Measurements from ENCODE around the gene FSIP1.

The FSIP1 gene

GRCh38 chr15:39641191-39641889 lies 141.3 kb downstream of the FSIP1 start:
- no peak for DNase-seq

GRCh38 chr15:39640665-39641064 lies 142.0 kb downstream of the FSIP1 start:
- DNase-seq: no peak

GRCh38 chr15:39639037-39639436 lies 143.6 kb downstream of the FSIP1 start:
- DNase-seq: no peak

GRCh38 chr15:39638041-39638440 lies 144.6 kb downstream of the FSIP1 start:
- DNase-seq: no peak

DNA sequence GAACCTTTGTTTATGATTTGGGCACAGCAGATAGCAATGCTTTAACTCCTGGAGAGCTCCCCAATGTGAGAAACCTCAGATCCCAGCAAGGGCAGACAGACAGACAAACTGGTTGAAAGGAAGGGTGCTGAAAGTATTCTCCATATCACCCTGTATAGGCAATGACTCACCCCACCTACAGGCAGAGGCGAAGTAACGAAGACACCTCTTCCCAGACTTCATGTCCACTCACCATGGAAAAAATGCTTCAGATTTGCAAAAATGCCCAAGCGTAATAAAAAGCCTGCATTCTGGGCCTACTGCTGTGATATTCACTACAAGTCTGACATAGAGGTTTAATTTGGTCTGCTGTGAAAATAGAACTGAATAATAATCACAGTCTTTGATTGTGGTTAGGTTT lies 151.3 kb downstream of the FSIP1 start:
- no peak for DNase-seq

DNA sequence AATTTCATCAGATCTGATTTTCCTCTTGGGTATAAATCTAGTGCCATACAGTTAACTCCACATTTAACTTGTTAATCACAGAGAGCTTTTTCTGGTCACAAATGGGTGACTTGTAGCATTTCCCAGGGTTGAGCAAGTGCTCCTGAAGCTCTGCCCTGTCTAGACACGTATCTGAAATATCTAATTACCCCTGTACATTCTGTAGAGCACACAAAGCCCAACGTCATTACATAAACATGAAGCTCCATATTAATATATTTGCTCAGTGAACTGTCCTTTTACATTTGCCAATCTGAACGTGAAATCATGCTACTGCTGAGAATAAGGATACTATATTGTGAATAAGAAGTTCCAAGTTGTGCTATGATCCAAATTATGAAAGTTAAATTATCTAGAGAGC lies 152.7 kb downstream of the FSIP1 start:
- DNase-seq: no peak

GRCh38 chr15:39629371-39629770 lies 153.3 kb downstream of the FSIP1 start:
- DNase-seq: no peak

GRCh38 chr15:39628546-39629257 lies 153.9 kb downstream of the FSIP1 start:
- no peak for DNase-seq

DNA sequence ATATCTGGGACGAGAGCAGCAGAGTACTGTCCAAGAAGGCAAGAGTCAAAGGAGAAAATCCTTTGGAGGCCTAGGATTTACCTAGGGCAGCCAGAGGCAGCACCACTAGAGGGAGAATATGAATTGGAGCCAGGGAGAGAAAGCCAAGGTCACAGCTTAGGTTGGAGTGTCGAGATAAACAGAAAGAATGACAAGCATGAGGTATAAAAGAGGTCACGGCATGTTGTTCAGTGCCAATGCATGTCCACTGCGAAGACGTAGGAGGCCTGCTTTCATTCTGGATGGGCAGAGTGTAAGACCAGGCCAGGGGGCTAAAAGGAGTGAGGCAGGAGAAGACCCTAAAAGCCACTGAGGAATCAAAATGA lies 154.5 kb downstream of the FSIP1 start:
- DNase-seq: no peak

DNA sequence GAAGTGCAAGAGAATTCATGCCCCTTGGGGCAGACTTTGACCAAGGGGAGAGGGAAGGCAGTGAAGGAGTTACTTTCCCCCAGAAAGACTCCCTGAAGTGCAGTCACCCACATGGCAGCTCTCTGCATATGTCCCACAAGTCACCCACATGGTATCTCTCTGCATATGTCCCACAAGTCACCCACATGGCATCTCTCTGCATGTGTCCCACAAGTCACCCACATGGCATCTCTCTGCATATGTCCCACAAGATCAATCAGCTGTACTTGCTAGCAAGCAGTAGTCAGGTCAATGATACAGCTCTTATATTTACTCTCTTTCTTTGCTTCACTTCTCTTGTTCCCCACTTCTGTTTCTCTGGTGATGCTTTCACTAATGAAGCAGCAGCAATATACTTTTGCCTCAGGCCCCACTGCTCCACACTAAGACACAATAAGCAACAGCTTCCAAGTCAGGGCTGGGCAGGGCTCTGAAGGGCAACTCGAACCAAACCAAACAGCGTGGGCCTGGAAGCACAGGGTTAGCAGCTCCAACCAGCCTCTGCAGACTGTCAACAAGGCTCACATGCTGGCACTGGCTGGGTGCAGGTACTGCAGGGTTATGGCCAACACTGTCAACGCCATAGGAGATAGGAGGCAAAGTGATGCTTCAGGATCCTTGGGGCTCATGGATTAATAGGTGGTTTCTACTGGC lies 155.0 kb downstream of the FSIP1 start:
- no peak for DNase-seq

DNA sequence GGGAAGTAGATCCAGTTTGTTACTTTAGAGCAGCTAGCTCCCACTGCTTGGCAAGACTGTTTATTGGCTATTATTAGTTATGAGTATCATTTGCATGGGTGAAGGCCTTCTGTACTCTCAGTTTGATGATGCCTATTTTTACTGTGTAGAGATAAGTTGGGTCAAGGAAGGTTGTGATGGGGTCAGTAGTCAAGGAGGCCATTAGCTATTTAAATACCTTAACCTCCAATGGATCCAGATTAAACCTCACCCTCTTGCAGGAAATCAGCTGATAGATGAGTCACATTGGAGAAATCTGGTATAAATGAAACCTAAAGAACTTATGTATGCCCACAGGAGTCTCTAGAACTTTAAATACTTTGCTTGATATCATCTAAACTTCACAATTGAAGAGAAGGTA lies 156.8 kb downstream of the FSIP1 start:
- DNase-seq: no peak

GRCh38 chr15:39625451-39625850 lies 157.2 kb downstream of the FSIP1 start:
- no peak for DNase-seq

- no peak for DNase-seq
Observed at GRCh38 chr15:39624806-39625205, 157.8 kb downstream of the FSIP1 start.

GRCh38 chr15:39623529-39623931 lies 159.1 kb downstream of the FSIP1 start:
- DNase-seq: no peak

DNA sequence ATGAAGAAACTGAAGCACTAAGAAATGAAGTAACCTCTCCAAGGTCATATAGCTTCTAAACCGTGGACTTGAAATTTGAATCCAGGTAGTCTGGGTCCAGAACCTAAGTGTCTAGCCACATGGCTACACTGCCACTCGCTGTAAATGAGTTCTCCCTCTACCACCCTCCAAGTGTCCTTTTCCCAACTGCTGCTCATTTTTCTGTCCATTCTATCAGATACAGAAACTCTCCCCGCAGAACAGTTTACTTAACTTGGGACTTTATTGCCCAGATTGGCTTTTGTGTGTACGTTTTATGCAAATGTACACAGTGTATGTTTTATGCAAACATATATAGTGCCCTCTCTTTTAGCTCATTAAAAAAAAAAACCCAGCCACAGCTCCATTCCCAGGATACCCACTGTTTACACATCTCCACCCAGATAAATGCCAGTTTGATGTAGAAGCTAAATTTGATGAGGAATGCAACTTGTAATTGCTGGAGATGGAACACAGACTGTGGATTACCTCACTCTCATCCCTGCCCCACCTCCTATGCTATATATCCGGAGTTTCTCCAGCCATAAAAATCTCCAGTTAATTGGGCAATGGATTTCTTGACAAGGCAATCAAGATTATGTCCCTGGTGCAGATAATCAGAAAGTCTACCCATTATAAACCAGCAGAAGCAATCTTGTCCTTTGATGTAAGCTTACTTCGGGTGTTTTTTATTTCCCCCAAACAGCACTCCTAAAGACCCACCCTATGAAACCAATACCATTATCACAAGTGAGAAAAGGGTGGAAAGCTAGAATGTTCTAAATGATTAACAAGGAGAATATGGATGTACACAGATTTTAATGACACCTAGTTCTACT lies 159.8 kb downstream of the FSIP1 start:
- DNase-seq: no peak

DNA sequence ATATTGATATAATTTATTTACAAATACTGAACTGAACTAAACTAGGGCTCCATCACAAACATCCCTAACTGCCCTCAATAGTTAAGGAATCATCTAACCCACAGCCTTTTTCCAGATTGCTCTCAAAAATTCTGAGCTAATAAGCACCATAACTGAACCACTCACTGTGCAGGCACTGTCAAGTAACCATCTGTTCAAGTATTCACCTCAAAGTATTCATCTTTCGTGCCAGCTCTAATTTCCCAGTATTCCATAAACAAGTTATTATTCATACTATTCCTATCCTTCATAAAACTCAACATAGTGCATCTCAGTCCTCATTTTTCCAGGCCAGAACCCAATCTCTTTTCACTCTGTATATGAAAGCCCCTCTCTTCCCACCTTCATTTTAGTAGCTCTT lies 160.7 kb downstream of the FSIP1 start:
- no peak for DNase-seq

DNA sequence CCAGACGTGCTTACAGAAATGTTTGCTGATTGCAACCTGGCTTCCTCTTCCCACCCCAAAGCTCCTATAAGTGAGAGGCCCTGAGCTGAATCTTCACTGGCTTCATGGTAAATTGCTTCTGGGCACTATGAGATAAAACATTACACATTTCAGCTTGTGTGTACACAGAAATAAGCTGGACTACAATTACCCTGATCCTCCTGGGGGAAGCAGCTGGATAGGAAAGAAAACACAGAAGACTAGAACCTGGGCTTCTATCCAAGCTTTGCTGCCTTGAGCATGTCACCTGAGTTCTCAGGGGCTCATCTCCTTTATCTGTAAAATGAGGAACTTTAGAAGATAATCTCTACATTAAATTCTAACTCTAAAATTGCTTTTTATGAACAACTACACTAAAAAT lies 161.4 kb downstream of the FSIP1 start:
- no peak for DNase-seq

DNA sequence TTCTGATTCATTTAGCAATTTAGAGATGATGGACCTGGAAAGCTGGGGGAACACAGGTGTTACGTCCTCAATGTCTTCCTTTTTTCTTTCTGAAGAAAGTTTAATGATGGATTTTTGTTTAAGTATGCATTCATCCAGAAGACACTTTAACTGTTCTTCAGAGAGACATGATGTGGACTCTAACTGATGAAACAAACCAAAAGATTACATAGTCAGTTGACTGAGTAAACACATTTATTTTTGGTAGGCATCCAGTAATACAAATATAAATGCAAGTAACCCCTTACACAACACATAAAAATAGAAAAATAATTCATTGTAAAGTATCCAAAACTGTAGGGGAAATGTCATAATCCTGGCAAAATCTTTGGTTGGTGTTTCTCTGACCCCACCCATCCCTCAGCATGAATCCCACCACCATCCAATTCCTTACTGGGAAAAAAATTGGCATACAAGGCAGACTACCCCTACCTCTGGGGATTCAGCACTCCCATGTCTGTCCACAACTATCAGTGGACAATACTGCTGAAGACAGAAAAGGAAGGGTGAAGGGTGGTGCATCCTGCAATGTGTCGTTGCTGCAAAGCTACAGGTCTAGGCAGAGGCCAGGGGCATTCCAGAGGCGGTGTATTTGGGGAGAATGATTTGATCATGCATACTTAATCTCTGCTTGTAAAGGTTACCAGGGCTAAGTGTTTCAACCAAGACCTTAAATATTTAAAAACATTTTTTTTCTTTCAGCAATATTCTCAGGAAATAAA lies 164.4 kb downstream of the FSIP1 start:
- no peak for DNase-seq

GRCh38 chr15:39616731-39617455 lies 165.7 kb downstream of the FSIP1 start:
- no peak for DNase-seq

DNA sequence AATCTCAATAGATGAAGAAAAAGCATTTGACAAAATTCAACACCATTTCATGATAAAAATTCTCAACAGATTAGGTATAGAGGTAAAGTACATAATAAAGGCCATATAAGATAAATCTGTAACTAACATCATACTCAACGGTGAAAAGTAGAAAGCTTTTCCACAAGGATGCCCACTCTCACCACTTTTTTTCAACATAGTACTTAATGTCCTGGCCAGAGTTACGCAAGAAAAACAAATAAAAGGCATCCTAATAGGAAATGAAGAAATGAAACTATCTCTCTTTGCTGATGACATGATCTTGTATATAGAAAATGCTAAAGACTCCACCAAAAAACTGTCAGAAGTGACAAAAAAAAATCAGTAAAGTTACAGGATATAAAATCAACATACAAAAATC lies 168.8 kb downstream of the FSIP1 start:
- no peak for DNase-seq

DNA sequence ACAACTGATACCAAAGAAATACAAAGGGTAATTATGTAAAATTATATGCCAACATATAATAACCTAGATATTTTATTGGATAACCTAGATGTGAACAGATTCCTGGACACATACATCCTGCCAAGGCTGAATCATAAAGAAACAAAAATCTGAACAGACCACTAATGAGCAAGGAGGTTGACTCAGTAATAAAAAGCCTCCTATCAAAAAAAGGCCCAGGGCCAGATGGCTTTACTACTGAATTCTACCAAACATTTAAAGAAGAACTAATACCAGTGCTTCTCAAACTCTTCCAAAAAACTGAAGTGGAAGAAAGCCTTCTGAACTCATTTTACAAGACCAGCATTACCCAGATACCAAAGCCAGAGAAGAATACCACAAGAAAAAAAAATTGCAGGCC lies 169.4 kb downstream of the FSIP1 start:
- no peak for DNase-seq

- no peak for DNase-seq
Observed at GRCh38 chr15:39610665-39611064, 172.0 kb downstream of the FSIP1 start.

Data from right hindlimb (tissue), 1 donor.